Cardiac muscle cell (in vitro differentiated cells and primary cell): Measurements from ENCODE around the gene ITIH5. TPM values are rescaled to one million over a fixed set of nuclear protein-coding genes. Genes with fewer than 3 reads are reported as not detected.

Experiments used
- DNase-seq, 2 donors: peaks; one replicate each; pipeline versions ENCODE4 v3.0.0 to v3.0.0-alpha.2; 2010 to 2017; ENCODE audit warnings: low read depth in 1 of 2, low spot score in 1 of 2
- H3K27ac ChIP-seq: fragments of 200-600 bp; sonication (generic); 2 replicates; pipeline ENCODE4 v1.5.1; 2016
- H3K27me3 ChIP-seq: fragments of 200-600 bp; sonication (generic); 2 replicates; pipeline ENCODE4 v1.6.0; 2016; ENCODE audit warnings: control low read depth
- H3K36me3 ChIP-seq: fragments of 200-600 bp; sonication (generic); 2 replicates; pipeline ENCODE4 v1.5.1; 2016; ENCODE audit warnings: control low read depth
- H3K4me1 ChIP-seq: fragments of 200-600 bp; sonication (generic); 2 replicates; pipeline ENCODE4 v1.8.1; 2017; ENCODE audit warnings: low read depth, mild to moderate bottlenecking, mixed run types
- H3K4me3 ChIP-seq: fragments of 200-600 bp; sonication (generic); 2 replicates; pipeline ENCODE4 v1.5.1; 2016; ENCODE audit warnings: mild to moderate bottlenecking
- H3K9me3 ChIP-seq: fragments of 200-600 bp; sonication (generic); 2 replicates; pipeline ENCODE4 v1.5.1; 2017; ENCODE audit warnings: low read depth, mild to moderate bottlenecking, control low read depth
- CTCF ChIP-seq: IDR thresholded peaks from 2 replicates; pipeline ENCODE4 v1.5.1; 2012; ENCODE audit warnings: low read depth, mild to moderate bottlenecking, low read length
- polyA plus RNA-seq: library from polyadenylated mRNA; unstranded; fragments of >200 nt; fragmentation: Nextera tagmentation; extraction: Ambion mirVana; gene quantifications from 2 replicates; pipeline ENCODE4 v1.2.1, GENCODE V29; 2016
- total RNA-seq: library from RNA; depleted of rRNA; stranded (reverse); fragments of >200 nt; gene quantifications from 2 replicates; pipeline ENCODE4 v1.2.3, GENCODE V29; 2016

Gene ITIH5
- total and polyA plus RNA-seq, 2 experiments from 2014 or later: 0.11 to 0.60 TPM

GRCh38 chr10:7587168-7587864 lies 79.5 kb downstream of the ITIH5 start:
- H3K27ac ChIP-seq: no peak overlapping the region
- no peaks in the 10 kb centered on the region for H3K9me3 ChIP-seq
- no peaks in the 10 kb centered on the region for H3K27me3 ChIP-seq
- no peaks in the 10 kb centered on the region for H3K36me3 ChIP-seq
- TF ChIP-seq CTCF: no peak
- H3K4me3 ChIP-seq: no peak overlapping the region
- H3K4me1 ChIP-seq: no peaks in the 10 kb centered on the region
- DNase-seq: no peak

DNA sequence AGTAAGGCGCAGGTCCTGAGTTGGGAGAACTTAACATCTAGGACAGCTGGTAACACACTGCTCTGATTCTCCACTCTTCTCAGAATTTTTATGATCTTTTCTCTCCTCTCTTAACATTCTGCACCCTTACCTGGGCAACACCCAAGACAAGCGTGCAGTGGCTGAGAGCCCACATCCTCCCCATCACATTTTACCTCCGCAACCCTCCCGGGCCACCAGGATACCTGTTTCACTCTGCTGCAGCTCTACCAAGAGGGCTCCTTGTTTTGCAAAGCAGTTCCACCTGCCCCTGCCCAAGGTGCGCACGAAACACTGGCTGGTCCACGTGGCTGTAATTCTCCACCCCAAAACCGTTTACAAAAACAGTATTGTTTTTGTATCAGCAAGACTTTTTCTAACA lies 81.5 kb downstream of the ITIH5 start:
- Histone ChIP-seq H3K9me3 (no peaks in the 10 kb centered on the region), H3K4me3 (no peak overlapping the region), H3K27me3 (no peaks in the 10 kb centered on the region), H3K27ac (no peak overlapping the region), H3K36me3 (no peaks in the 10 kb centered on the region), H3K4me1 (no peaks in the 10 kb centered on the region)
- no peak for DNase-seq
- no peak for TF ChIP-seq CTCF

DNA sequence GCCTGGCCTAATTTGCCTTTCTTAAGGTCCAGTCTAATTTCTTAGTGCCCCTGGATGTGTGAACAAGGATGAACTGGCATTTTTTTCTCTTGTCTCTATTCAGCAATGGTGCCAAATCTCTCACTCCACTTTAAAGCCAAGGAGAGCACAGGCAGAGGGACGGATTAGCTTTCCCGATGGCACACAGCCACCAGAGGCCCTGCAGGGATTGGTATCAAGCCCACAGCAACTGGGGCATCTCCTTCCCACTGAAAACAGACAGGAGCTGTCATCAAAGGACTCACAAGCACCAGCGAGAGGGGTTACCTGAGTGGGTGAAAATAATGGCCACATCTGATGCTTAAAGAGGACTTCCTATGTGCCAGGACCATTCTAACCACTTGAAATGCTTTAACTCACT lies 83.1 kb downstream of the ITIH5 start:
- Histone ChIP-seq H3K36me3 (no peaks in the 10 kb centered on the region), H3K27me3 (no peaks in the 10 kb centered on the region), H3K27ac (no peak overlapping the region), H3K4me3 (no peak overlapping the region), H3K4me1 (no peaks in the 10 kb centered on the region), H3K9me3 (no peaks in the 10 kb centered on the region)
- no peak for DNase-seq
- no peak for TF ChIP-seq CTCF

GRCh38 chr10:7580520-7580919 lies 86.2 kb downstream of the ITIH5 start:
- Histone ChIP-seq H3K36me3 (no peaks in the 10 kb centered on the region), H3K9me3 (no peaks in the 10 kb centered on the region), H3K4me1 (no peaks in the 10 kb centered on the region), H3K27ac (no peak overlapping the region), H3K4me3 (no peak overlapping the region), H3K27me3 (no peaks in the 10 kb centered on the region)
- DNase-seq: peak in 1 of 2 donors; percentile 19
- TF ChIP-seq CTCF: no peak

- Histone ChIP-seq H3K9me3 (no peaks in the 10 kb centered on the region), H3K36me3 (no peaks in the 10 kb centered on the region), H3K4me1 (no peaks in the 10 kb centered on the region), H3K27ac (no peak overlapping the region), H3K27me3 (no peaks in the 10 kb centered on the region), H3K4me3 (no peak overlapping the region)
- DNase-seq: no peak
- no peak for TF ChIP-seq CTCF
Observed at GRCh38 chr10:7579681-7580080, 87.1 kb downstream of the ITIH5 start.
